Panc1 (cell line): ENCODE results near the gene HLA-DRB5.

Experiments
- POLR2AphosphoS5 ChIP-seq: IDR thresholded peaks from 2 replicates; pipeline ENCODE4 v1.6.1; 2012; ENCODE audit warnings: mild to moderate bottlenecking, low read depth, low read length, moderate library complexity
- TF ChIP-seq, protein P1 (sequence below), 2 experiments: IDR thresholded peaks; 2 replicates each; pipeline ENCODE4 v1.6.1; 2011 to 2012; ENCODE audit warnings: low read depth in 2 of 2, control low read depth in 1 of 2, low read length in 1 of 2, mild to moderate bottlenecking in 1 of 2, moderate library complexity in 1 of 2; ENCODE audit not compliant: insufficient read depth in 1 of 2
- TF ChIP-seq, protein P2 (sequence below): fragments of 450-650 bp; IDR thresholded peaks from 2 replicates; pipeline ENCODE4 v1.5.1; 2017; ENCODE audit warnings: mild to moderate bottlenecking

DNA sequence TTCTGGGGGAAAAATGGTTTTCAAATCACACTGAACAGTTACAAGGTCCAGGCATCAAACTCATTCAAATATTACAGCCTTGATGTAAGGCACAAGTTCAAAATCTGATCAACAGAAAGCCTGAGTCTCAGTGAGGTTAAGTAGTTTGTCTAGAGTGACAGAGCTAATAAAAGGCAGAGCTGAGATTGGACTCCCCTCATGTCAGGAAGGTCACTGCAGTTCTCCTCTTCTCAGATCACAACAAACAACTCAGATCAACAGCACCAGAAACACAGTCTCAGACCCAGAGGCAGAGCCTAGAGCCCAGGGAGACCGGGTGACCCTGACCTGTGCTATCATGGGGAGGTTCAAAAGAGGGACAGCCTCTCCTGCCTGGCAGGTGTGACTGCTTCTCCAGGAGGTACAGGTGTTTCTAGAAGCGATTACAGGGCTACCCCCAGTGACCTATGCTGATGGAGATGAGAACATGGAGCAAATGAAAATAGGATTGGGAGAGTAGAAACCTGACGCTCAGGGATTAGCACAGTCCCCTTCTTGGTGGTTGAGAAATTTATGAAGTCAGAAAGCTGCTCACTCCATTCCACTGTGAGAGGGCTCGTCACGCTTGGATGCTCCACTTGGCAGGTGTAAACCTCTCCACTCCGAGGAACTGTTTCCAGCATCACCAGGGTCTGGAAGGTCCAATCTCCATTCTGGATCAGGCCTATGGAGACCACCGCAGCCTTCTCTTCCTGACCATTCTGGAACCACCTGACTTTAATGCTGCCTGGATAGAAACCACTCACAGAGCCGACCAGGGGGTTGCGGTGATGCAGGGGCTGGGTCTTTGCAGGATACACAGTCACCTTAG, 24.3 kb upstream of the HLA-DRB5 start:
- TF ChIP-seq, protein P1, sequence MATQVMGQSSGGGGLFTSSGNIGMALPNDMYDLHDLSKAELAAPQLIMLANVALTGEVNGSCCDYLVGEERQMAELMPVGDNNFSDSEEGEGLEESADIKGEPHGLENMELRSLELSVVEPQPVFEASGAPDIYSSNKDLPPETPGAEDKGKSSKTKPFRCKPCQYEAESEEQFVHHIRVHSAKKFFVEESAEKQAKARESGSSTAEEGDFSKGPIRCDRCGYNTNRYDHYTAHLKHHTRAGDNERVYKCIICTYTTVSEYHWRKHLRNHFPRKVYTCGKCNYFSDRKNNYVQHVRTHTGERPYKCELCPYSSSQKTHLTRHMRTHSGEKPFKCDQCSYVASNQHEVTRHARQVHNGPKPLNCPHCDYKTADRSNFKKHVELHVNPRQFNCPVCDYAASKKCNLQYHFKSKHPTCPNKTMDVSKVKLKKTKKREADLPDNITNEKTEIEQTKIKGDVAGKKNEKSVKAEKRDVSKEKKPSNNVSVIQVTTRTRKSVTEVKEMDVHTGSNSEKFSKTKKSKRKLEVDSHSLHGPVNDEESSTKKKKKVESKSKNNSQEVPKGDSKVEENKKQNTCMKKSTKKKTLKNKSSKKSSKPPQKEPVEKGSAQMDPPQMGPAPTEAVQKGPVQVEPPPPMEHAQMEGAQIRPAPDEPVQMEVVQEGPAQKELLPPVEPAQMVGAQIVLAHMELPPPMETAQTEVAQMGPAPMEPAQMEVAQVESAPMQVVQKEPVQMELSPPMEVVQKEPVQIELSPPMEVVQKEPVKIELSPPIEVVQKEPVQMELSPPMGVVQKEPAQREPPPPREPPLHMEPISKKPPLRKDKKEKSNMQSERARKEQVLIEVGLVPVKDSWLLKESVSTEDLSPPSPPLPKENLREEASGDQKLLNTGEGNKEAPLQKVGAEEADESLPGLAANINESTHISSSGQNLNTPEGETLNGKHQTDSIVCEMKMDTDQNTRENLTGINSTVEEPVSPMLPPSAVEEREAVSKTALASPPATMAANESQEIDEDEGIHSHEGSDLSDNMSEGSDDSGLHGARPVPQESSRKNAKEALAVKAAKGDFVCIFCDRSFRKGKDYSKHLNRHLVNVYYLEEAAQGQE (IDR thresholded peaks at IDR 0.05; ENCODE audit: insufficient read depth in 1 of 2, low read depth in 2 of 2, low read length in 1 of 2): no peak
- TF ChIP-seq, protein P2, sequence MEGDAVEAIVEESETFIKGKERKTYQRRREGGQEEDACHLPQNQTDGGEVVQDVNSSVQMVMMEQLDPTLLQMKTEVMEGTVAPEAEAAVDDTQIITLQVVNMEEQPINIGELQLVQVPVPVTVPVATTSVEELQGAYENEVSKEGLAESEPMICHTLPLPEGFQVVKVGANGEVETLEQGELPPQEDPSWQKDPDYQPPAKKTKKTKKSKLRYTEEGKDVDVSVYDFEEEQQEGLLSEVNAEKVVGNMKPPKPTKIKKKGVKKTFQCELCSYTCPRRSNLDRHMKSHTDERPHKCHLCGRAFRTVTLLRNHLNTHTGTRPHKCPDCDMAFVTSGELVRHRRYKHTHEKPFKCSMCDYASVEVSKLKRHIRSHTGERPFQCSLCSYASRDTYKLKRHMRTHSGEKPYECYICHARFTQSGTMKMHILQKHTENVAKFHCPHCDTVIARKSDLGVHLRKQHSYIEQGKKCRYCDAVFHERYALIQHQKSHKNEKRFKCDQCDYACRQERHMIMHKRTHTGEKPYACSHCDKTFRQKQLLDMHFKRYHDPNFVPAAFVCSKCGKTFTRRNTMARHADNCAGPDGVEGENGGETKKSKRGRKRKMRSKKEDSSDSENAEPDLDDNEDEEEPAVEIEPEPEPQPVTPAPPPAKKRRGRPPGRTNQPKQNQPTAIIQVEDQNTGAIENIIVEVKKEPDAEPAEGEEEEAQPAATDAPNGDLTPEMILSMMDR: no peak
- no peak for TF ChIP-seq POLR2AphosphoS5
